Ovary (tissue), 9 donors: ENCODE results near the gene MMP24OS. TPM values are rescaled to one million over a fixed set of nuclear protein-coding genes. Genes with fewer than 3 reads are reported as not detected.

Experiments used
- DNase-seq, 5 donors: peaks; one replicate each; pipeline ENCODE4 v3.0.0-alpha.2; 2019 to 2020
- H3K27ac ChIP-seq, 2 donors: fragments of 200-600 bp; one replicate each; pipeline versions ENCODE4 v1.5.1 to v1.8.0; 2019 to 2022
- H3K27me3 ChIP-seq: fragments of 200-600 bp; one replicate; pipeline ENCODE4 v1.8.0; 2022
- H3K36me3 ChIP-seq: fragments of 200-600 bp; sonication (generic); one replicate; pipeline ENCODE4 v1.5.1; 2019
- H3K4me1 ChIP-seq: one replicate; pipeline ENCODE4 v1.8.1; 2013; ENCODE audit warnings: mild to moderate bottlenecking, moderate library complexity; ENCODE audit not compliant: insufficient read depth
- H3K4me3 ChIP-seq: fragments of 200-600 bp; sonication (generic); one replicate; pipeline ENCODE4 v1.5.1; 2017
- H3K9me3 ChIP-seq, 2 donors: fragments of 200-600 bp in 1 of 2; sonication (generic) in 1 of 2; one replicate each; pipeline versions ENCODE4 v1.5.1 to v1.8.1; 2013 to 2019; ENCODE audit warnings: mild to moderate bottlenecking in 1 of 2, moderate library complexity in 1 of 2
- EP300 ChIP-seq: sonication (generic); formaldehyde crosslinking; IDR thresholded peaks from one replicate; pipeline ENCODE4 v1.6.1; 2017; ENCODE audit warnings: antibody characterized with exemption
- POLR2A ChIP-seq: fragments of 450-650 bp; IDR thresholded peaks from one replicate; pipeline ENCODE4 v1.6.1; 2017; ENCODE audit warnings: antibody characterized with exemption, mild to moderate bottlenecking, moderate library complexity
- WGBS, 3 donors: extraction: QIAGEN DNeasy Blood & Tissue Kit in 1 of 3; methylation state at CpG; one replicate each; pipeline versions ENCODE4 v1.1.5 to v1.1.7; 2013 to 2017; 5-methylcytosine and 5-hydroxymethylcytosine counted together
- intact Hi-C, 4 donors: fragments of 100-400 bp; cut with DNase I; formaldehyde crosslinking; loops; one replicate each; pipeline versions ENCODE4 v1.11.0 to v1.15.1; 2022 to 2023
- polyA plus RNA-seq, 2 donors: library from polyadenylated mRNA; stranded (reverse); fragments of 200-250 nt in 1 of 2; fragments of 350-450 nt in 1 of 2; fragmentation: Illumina TruSeq in 1 of 2; extraction: RNeasy Lipid Tissue Mini Kit (QIAGEN cat#74804) in 1 of 2; gene quantifications; one replicate each; pipeline ENCODE4 v1.2.3, GENCODE V29; 2013 to 2014
- total RNA-seq, 7 donors: library from RNA; depleted of rRNA in 2 of 7; stranded (reverse); fragments of >200 nt in 2 of 7; fragmentation: NEBNext Ultra II Directional in 3 of 7; extraction: Animal tissue kit (Norgen Biotek cat#: 25700) in 3 of 7; gene quantifications; one replicate each; pipeline versions ENCODE4 v1.1.0 to v1.2.4, GENCODE V29; 2016 to 2023
- TF ChIP-seq, protein P1 (sequence below), 3 donors: fragments of 450-650 bp in 2 of 3; fragments of 200-600 bp in 1 of 3; IDR thresholded peaks; one replicate each; pipeline versions ENCODE4 v1.5.1 to v1.8.0; 2016 to 2022; ENCODE audit warnings: antibody characterized with exemption in 3 of 3, mild to moderate bottlenecking in 1 of 3
- donor health status: DM: no; HTN: no; CAD: no; lungs with moderate emphysema.
- donor health status: DM: no; HTN: no; CAD: no.
- donor health status: Bipolar disorder and iron deficiency.
- donor health status: DM: yes; HTN: yes; CAD: no.
- donor health status: DM: no; HTN: no; CAD: no.
- donor health status: DM: yes; HTN: yes; CAD: no.

Gene MMP24OS
- total and polyA plus RNA-seq, 9 donors: 20.5 to 77.7 (median 57.8) TPM

DNA sequence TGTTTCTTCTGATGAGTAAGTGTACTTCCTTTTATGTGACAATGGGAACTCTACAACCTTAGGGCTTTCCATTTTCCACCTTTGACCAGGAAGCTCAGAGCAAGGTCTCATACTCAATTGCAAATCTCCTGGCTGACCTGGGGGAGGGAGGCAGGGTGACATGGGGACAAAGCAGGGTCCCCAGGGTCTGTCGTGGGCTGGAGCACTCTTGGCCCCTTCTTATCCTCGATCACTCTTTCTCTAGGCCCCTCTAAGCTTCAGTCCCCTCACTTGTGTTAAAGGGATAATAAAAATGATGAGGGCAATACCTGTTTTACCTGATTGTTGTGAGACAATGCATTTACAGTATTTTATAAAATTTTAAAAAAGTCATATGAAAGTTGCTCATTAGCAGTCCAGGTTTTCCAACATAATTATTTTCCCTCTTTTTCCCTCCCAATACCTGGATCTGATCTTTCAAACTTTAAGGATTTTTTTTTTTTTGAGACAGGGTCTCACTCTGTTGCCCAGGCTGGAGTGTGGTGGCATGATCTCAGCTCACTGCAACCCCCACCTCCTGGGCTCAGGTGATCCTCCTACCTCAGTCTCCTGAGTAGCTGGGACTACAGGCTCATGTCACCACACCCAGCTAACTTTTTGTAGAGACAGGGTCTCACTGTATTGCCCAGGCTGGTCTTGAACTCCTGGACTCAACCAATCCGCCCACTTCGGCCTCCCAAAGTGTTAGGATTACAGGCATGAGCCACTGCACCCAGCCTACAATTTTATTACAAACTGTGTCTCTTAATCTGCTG is 22.7 kb upstream of the MMP24OS start:
- 82 to 85% (median 85%) methylated on average over 4 of the region's 4 CpGs for WGBS, 3 donors
- Histone ChIP-seq H3K36me3 (no peaks in the 10 kb centered on the region), H3K9me3 (no peaks in the 10 kb centered on the region), H3K27ac (no peak overlapping the region), H3K4me3 (no peak overlapping the region), H3K27me3 (no peaks in the 10 kb centered on the region), H3K4me1 (peaks cover 2% of the 10 kb centered on the region)
- intact Hi-C loops: loop anchor here in 2 of 4 donors (5.0 kb wide), 2 partner anchors 137 to 142 kb away; partner anchors contain the start of gene GDF5 (in 1 of the 2)
- TF ChIP-seq EP300 (no peak), POLR2A (no peak)
- TF ChIP-seq, protein P1, sequence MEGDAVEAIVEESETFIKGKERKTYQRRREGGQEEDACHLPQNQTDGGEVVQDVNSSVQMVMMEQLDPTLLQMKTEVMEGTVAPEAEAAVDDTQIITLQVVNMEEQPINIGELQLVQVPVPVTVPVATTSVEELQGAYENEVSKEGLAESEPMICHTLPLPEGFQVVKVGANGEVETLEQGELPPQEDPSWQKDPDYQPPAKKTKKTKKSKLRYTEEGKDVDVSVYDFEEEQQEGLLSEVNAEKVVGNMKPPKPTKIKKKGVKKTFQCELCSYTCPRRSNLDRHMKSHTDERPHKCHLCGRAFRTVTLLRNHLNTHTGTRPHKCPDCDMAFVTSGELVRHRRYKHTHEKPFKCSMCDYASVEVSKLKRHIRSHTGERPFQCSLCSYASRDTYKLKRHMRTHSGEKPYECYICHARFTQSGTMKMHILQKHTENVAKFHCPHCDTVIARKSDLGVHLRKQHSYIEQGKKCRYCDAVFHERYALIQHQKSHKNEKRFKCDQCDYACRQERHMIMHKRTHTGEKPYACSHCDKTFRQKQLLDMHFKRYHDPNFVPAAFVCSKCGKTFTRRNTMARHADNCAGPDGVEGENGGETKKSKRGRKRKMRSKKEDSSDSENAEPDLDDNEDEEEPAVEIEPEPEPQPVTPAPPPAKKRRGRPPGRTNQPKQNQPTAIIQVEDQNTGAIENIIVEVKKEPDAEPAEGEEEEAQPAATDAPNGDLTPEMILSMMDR (IDR thresholded peaks at IDR 0.05): no peak
- DNase-seq: peak in 1 of 5 donors; percentile 1

DNA sequence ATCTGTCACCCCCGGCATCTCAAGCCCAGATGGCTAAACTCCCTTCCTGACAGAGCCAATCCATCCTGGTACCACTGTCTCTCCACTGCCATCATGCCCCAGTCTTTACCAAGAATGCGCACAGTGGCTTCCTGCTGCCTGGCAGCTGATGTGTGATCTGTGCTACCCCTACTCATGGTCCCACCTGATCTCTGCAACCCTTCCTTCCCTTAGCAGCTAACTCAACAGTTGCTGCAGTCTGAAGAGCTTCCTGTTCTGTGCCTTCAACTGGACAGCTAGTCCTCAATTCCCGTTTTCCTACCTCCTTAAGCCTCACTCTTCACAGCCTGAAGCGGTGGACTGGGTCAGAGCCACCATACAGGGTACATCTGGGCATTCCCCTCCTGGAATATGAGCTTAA is 21.9 kb upstream of the MMP24OS start:
- no peaks in the 10 kb centered on the region for H3K9me3 ChIP-seq
- intact Hi-C loops: loop anchor here in 2 of 4 donors (5.0 kb wide), 2 partner anchors 138 to 143 kb away; partner anchors contain the start of gene GDF5 (in 1 of the 2)
- no peaks in the 10 kb centered on the region for H3K27me3 ChIP-seq
- H3K4me1 ChIP-seq: peaks cover 2% of the 10 kb centered on the region
- no peak overlapping the region for H3K27ac ChIP-seq
- H3K4me3 ChIP-seq: no peak overlapping the region
- WGBS, 3 donors: 63 to 81% (median 69%) methylated on average over 4 of the region's 4 CpGs
- TF ChIP-seq, protein P1 (IDR thresholded peaks at IDR 0.05): no peak
- TF ChIP-seq EP300 (no peak), POLR2A (no peak)
- H3K36me3 ChIP-seq: no peaks in the 10 kb centered on the region
- DNase-seq: peak in 1 of 5 donors; percentile 3

DNA sequence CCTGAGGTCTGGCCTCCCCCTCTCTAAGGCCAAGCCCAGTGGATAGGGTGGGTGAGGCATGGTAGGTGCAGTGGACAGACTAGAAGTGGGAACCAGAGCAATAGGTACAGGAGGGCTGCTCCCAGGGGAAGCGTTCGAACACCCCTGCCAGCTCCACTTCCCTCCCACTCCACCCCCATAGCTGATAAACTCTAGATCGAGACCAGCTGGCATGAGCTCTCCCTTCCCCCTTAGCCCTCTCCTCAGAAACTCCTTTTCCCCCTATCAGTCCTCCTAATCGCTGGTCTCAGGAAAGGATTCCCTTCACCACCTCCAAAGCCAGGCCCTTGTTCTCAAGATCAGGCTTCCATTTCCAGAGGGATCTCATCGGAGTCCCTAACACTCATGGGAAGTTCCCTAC is 20.3 kb upstream of the MMP24OS start:
- H3K27ac ChIP-seq: no peak overlapping the region

DNA sequence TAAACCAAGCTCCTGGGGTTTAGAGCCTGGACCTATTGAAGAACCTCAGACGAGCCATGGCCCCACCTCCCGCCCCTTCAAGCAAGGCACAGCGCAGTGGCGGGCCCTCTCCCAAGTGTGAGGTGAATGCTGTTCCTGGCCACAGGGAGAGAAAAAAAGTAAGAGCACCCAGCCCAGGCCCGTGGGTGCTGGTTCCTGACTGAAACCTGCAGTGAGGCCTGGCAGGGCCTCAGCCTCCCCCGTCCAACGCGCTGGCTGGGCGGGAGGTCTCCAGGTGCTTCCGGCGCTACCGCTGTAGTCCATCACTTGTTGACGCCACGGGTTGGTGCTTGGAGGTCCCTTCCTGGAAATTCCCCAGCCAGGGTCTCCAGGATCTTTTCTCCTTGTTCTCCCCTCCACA is 19.8 kb upstream of the MMP24OS start:
- DNase-seq: peak in 1 of 5 donors; percentile 2
- Histone ChIP-seq H3K27ac (no peak overlapping the region), H3K4me1 (peaks cover 2% of the 10 kb centered on the region), H3K36me3 (no peaks in the 10 kb centered on the region), H3K9me3 (no peaks in the 10 kb centered on the region), H3K4me3 (no peak overlapping the region), H3K27me3 (no peaks in the 10 kb centered on the region)
- 73 to 84% (median 77%) methylated on average over 14 of the region's 14 CpGs for WGBS, 3 donors
- TF ChIP-seq POLR2A (no peak), EP300 (no peak)
- TF ChIP-seq, protein P1 (IDR thresholded peaks at IDR 0.05): no peak
- intact Hi-C loops: no loop called here

More for the DNA sequence above, 20.3 kb upstream of the MMP24OS start:
- H3K36me3 ChIP-seq: no peaks in the 10 kb centered on the region
- intact Hi-C loops: no loop called here
- H3K9me3 ChIP-seq: no peaks in the 10 kb centered on the region
- TF ChIP-seq POLR2A (no peak), EP300 (no peak)
- TF ChIP-seq, protein P1 (IDR thresholded peaks at IDR 0.05): no peak
- H3K4me1 ChIP-seq: peaks cover 2% of the 10 kb centered on the region
- no peaks in the 10 kb centered on the region for H3K27me3 ChIP-seq
- no peak overlapping the region for H3K4me3 ChIP-seq
- DNase-seq: peak in 1 of 5 donors; percentile 5
- WGBS, 3 donors: 20 to 29% (median 23%) methylated on average over 5 of the region's 5 CpGs
